ENCODE measurements around the gene ANKRD50. TPM values are rescaled to one million over a fixed set of nuclear protein-coding genes. Genes with fewer than 3 reads are reported as not detected.

The ANKRD50 gene
- total RNA-seq, 1 experiment from 2014 or later = 16.5 TPM

DNA sequence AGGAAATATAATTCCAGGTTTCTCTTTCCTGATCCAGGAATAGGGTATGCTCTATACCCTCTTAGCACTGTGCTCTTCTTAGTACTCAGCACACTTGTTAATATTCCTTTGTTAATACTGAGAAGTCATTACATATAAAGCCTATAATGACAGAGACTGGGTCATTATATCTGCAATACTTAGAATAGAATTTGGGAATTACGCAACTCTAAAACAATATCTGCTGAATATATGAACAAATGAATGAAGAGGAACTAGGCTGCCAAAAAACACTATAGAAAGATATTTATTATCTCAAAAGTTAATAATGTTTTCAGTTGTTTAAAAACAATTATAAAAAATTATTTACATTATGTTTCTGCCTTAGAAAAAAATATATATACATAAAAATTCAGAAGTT, 36.4 kb upstream of the ANKRD50 start:
- no peaks in the 10 kb centered on the region for H3K27me3 ChIP-seq (ENCODE audit: insufficient read depth, low read length)
- no peak overlapping the region for H3K4me3 ChIP-seq (replicated peaks in 1 of 2; ENCODE audit: low read depth in 1 of 2, low read length in 2 of 2)
- no peaks in the 10 kb centered on the region for H3K9me2 ChIP-seq (ENCODE audit: insufficient read depth)
- RAD21 ChIA-PET (ENCODE audit: low non-redundant PET in 1 of 2, low total read pairs in 2 of 2, uncharacterized antibody in 2 of 2, unreplicated experiment in 2 of 2) = no interaction called here
- no peaks in the 10 kb centered on the region for H3K9me3 ChIP-seq (ENCODE audit: control insufficient read depth in 1 of 2, insufficient read depth in 1 of 2, low read depth in 1 of 2, low read length in 2 of 2)
- POLR2A ChIA-PET = no interaction called here
- no peaks in the 10 kb centered on the region for H4K20me1 ChIP-seq (ENCODE audit: insufficient read depth)
- H2AFZ ChIP-seq (ENCODE audit: low read depth, low read length, poor library complexity, severe bottlenecking) = no peak overlapping the region
- H3K79me2 ChIP-seq (ENCODE audit: insufficient read depth, low read length) = no peaks in the 10 kb centered on the region
- CTCF ChIA-PET = no interaction called here
- no peak for TF ChIP-seq TCF7L2 (IDR thresholded peaks at IDR 0.05; ENCODE audit: borderline replicate concordance, extremely low read depth, insufficient read depth, insufficient read length)
- TF ChIP-seq RAD21 (IDR thresholded peaks at IDR 0.05; ENCODE audit: low read depth) = no peak
- H3K4me2 ChIP-seq (ENCODE audit: low read length) = no peak overlapping the region
- H3K4me1 ChIP-seq (ENCODE audit: control insufficient read depth in 1 of 2, insufficient read depth in 2 of 2, low read length in 2 of 2) = no peaks in the 10 kb centered on the region
- BruUV-seq (replicated peaks) = no TSS peak
- no peak for DNase-seq (ENCODE audit: low read depth, low spot score)
- ATAC-seq = no peak
- H3K9ac ChIP-seq (ENCODE audit: low read length) = no peak overlapping the region
- no peaks in the 10 kb centered on the region for H3K36me3 ChIP-seq (ENCODE audit: control insufficient read depth in 1 of 2, insufficient read depth in 2 of 2, low read length in 2 of 2)
- H3K27ac ChIP-seq (ENCODE audit: low read depth, low read length) = no peak overlapping the region
- intact Hi-C loops (cut with micrococcal nuclease) = no loop called here

DNA sequence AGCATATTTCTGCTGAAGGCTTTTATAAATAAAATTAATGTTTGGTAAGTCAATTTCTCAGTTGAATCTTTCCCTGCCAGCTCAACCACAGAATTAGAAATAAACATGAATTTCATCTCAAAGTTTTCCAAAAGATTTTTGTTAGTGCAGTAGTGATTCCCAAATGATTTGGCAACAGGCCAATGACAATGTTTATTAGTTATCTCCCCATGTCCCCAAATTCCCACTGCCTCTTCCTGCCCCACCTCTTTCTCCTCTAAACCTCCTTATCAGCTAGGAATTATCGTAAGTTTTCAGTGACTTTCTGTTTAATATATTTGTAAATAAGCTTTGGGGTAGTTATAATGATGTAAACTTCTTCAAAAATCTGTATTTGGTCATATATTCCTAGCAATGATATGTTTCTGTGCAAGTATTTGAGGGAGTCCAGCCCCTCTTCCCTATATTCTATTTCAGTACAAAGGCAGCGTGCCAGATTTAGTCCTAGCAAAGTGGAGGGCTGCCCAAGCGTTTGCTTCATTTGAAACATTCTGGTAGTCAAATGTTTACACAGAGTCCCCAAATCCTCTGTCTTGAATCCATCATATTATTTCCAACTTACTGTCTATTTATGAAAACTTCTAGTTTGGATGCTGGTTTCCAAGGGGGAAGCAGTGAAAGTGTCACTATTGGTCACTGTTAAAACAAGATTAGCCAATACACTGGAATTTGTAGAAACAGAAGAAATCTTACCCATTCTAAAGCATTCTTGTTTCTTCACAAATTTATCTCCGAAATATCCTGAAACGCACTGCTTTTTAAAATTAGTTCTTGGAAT, 33.7 kb upstream of the ANKRD50 start:
- no peaks in the 10 kb centered on the region for H3K27me3 ChIP-seq (ENCODE audit: insufficient read depth, low read length)
- H2AFZ ChIP-seq (ENCODE audit: low read depth, low read length, poor library complexity, severe bottlenecking) = no peak overlapping the region
- ChIA-PET POLR2A (no interaction called here), CTCF (no interaction called here), RAD21 (ENCODE audit: low non-redundant PET in 1 of 2, low total read pairs in 2 of 2, uncharacterized antibody in 2 of 2, unreplicated experiment in 2 of 2) (no interaction called here)
- intact Hi-C loops (cut with micrococcal nuclease) = no loop called here
- no peaks in the 10 kb centered on the region for H3K36me3 ChIP-seq (ENCODE audit: control insufficient read depth in 1 of 2, insufficient read depth in 2 of 2, low read length in 2 of 2)
- no peaks in the 10 kb centered on the region for H3K79me2 ChIP-seq (ENCODE audit: insufficient read depth, low read length)
- H3K4me3 ChIP-seq (replicated peaks in 1 of 2; ENCODE audit: low read depth in 1 of 2, low read length in 2 of 2) = no peak overlapping the region
- no peaks in the 10 kb centered on the region for H4K20me1 ChIP-seq (ENCODE audit: insufficient read depth)
- no peaks in the 10 kb centered on the region for H3K4me1 ChIP-seq (ENCODE audit: control insufficient read depth in 1 of 2, insufficient read depth in 2 of 2, low read length in 2 of 2)
- H3K9ac ChIP-seq (ENCODE audit: low read length) = no peak overlapping the region
- ATAC-seq = no peak
- H3K9me3 ChIP-seq (ENCODE audit: control insufficient read depth in 1 of 2, insufficient read depth in 1 of 2, low read depth in 1 of 2, low read length in 2 of 2) = no peaks in the 10 kb centered on the region
- no TSS peak for BruUV-seq (replicated peaks)
- no peak overlapping the region for H3K27ac ChIP-seq (ENCODE audit: low read depth, low read length)
- H3K9me2 ChIP-seq (ENCODE audit: insufficient read depth) = no peaks in the 10 kb centered on the region
- H3K4me2 ChIP-seq (ENCODE audit: low read length) = no peak overlapping the region
- no peak for DNase-seq (ENCODE audit: low read depth, low spot score)
- TF ChIP-seq, protein P1, sequence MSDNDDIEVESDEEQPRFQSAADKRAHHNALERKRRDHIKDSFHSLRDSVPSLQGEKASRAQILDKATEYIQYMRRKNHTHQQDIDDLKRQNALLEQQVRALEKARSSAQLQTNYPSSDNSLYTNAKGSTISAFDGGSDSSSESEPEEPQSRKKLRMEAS (IDR thresholded peaks at IDR 0.05) = no peak
- TF ChIP-seq ZNF274 (IDR thresholded peaks at IDR 0.05; ENCODE audit: low read depth, low read length) (no peak), TCF7L2 (IDR thresholded peaks at IDR 0.05; ENCODE audit: borderline replicate concordance, extremely low read depth, insufficient read depth, insufficient read length) (no peak), SP1 (IDR thresholded peaks at IDR 0.05; ENCODE audit: low read depth) (no peak), SRF (IDR thresholded peaks at IDR 0.05; ENCODE audit: low read depth) (no peak), SIN3A (IDR thresholded peaks at IDR 0.05; ENCODE audit: low read depth) (no peak), POLR2A (IDR thresholded peaks at IDR 0.05; ENCODE audit: borderline replicate concordance, extremely low read depth, insufficient read depth, insufficient read length) (no peak), ELF1 (IDR thresholded peaks at IDR 0.05; ENCODE audit: borderline replicate concordance, low read depth) (no peak), ZFX (IDR thresholded peaks at IDR 0.05) (no peak), EZH2 (IDR thresholded peaks at IDR 0.05) (no peak), YY1 (IDR thresholded peaks at IDR 0.05; ENCODE audit: extremely low read depth, insufficient replicate concordance, low read depth, low read length) (no peak), EGR1 (IDR thresholded peaks at IDR 0.05; ENCODE audit: low read depth) (no peak)
- TF ChIP-seq, protein P2, sequence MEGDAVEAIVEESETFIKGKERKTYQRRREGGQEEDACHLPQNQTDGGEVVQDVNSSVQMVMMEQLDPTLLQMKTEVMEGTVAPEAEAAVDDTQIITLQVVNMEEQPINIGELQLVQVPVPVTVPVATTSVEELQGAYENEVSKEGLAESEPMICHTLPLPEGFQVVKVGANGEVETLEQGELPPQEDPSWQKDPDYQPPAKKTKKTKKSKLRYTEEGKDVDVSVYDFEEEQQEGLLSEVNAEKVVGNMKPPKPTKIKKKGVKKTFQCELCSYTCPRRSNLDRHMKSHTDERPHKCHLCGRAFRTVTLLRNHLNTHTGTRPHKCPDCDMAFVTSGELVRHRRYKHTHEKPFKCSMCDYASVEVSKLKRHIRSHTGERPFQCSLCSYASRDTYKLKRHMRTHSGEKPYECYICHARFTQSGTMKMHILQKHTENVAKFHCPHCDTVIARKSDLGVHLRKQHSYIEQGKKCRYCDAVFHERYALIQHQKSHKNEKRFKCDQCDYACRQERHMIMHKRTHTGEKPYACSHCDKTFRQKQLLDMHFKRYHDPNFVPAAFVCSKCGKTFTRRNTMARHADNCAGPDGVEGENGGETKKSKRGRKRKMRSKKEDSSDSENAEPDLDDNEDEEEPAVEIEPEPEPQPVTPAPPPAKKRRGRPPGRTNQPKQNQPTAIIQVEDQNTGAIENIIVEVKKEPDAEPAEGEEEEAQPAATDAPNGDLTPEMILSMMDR (IDR thresholded peaks at IDR 0.05 in 2 of 3, conservative IDR thresholded peaks at IDR 0.05 in 1 of 3; ENCODE audit: borderline replicate concordance in 1 of 3, insufficient read depth in 1 of 3, low read depth in 2 of 3, low read length in 2 of 3) = no peak
- TF ChIP-seq, protein P3, sequence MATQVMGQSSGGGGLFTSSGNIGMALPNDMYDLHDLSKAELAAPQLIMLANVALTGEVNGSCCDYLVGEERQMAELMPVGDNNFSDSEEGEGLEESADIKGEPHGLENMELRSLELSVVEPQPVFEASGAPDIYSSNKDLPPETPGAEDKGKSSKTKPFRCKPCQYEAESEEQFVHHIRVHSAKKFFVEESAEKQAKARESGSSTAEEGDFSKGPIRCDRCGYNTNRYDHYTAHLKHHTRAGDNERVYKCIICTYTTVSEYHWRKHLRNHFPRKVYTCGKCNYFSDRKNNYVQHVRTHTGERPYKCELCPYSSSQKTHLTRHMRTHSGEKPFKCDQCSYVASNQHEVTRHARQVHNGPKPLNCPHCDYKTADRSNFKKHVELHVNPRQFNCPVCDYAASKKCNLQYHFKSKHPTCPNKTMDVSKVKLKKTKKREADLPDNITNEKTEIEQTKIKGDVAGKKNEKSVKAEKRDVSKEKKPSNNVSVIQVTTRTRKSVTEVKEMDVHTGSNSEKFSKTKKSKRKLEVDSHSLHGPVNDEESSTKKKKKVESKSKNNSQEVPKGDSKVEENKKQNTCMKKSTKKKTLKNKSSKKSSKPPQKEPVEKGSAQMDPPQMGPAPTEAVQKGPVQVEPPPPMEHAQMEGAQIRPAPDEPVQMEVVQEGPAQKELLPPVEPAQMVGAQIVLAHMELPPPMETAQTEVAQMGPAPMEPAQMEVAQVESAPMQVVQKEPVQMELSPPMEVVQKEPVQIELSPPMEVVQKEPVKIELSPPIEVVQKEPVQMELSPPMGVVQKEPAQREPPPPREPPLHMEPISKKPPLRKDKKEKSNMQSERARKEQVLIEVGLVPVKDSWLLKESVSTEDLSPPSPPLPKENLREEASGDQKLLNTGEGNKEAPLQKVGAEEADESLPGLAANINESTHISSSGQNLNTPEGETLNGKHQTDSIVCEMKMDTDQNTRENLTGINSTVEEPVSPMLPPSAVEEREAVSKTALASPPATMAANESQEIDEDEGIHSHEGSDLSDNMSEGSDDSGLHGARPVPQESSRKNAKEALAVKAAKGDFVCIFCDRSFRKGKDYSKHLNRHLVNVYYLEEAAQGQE (IDR thresholded peaks at IDR 0.05; ENCODE audit: low read depth) = no peak

All from HCT116 (cell line).